DND-41 (cell line): ENCODE data around the gene ANKRD11.

ENCODE experiments used
- ATAC-seq: fragments of 200-7000 bp; cut with Tn5 transposase; 3 replicates; pipeline ENCODE4 v1.9.1; 2021; ENCODE audit warnings: low read depth; ENCODE audit not compliant: insufficient read depth
- DNase-seq: peaks from one replicate; pipeline ENCODE4 v3.0.0-alpha.2; 2020
- H2AFZ ChIP-seq: 2 replicates; pipeline ENCODE4 v1.6.0; 2012; ENCODE audit warnings: low read depth, low read length
- H3K27ac ChIP-seq: 2 replicates; pipeline ENCODE4 v1.5.1; 2012; ENCODE audit warnings: low read length, inconsistent platforms
- H3K27me3 ChIP-seq: fragments of 200-600 bp; sonication (generic); 2 replicates; pipeline ENCODE4 v1.6.0; 2012; ENCODE audit warnings: low read length, mild to moderate bottlenecking, inconsistent platforms; ENCODE audit not compliant: insufficient read depth, poor library complexity
- H3K36me3 ChIP-seq: 2 replicates; pipeline ENCODE4 v1.5.1; 2012; ENCODE audit warnings: low read length, inconsistent platforms; ENCODE audit not compliant: insufficient read depth
- H3K4me1 ChIP-seq: 2 replicates; pipeline ENCODE4 v1.5.1; 2012; ENCODE audit warnings: mild to moderate bottlenecking, low read length; ENCODE audit not compliant: insufficient read depth
- H3K4me2 ChIP-seq: 2 replicates; pipeline ENCODE4 v1.6.0; 2012; ENCODE audit warnings: mild to moderate bottlenecking, moderate library complexity, low read length, inconsistent platforms; ENCODE audit not compliant: insufficient read depth
- H3K4me3 ChIP-seq, 2 experiments: fragments of 200-600 bp in 1 of 2; shearing (Covaris generic) in 1 of 2; 2 replicates each; pipeline ENCODE4 v1.5.1; 2012 to 2016; ENCODE audit warnings: inconsistent platforms in 2 of 2, low read length in 2 of 2, mild to moderate bottlenecking in 2 of 2, low read depth in 1 of 2, moderate library complexity in 1 of 2
- H3K79me2 ChIP-seq: 2 replicates; pipeline ENCODE4 v1.6.0; 2012; ENCODE audit warnings: low read length, inconsistent platforms; ENCODE audit not compliant: insufficient read depth
- H3K9ac ChIP-seq: 2 replicates; pipeline ENCODE4 v1.6.0; 2012; ENCODE audit warnings: low read depth, mild to moderate bottlenecking, inconsistent platforms, low read length, moderate library complexity
- H3K9me3 ChIP-seq: 2 replicates; pipeline ENCODE4 v1.5.1; 2012; ENCODE audit warnings: low read length, moderate library complexity, mild to moderate bottlenecking, inconsistent platforms; ENCODE audit not compliant: insufficient read depth, severe bottlenecking
- H4K20me1 ChIP-seq: 2 replicates; pipeline ENCODE4 v1.6.0; 2012; ENCODE audit warnings: low read length; ENCODE audit not compliant: insufficient read depth
- EZH2 ChIP-seq: IDR thresholded peaks from 3 replicates; pipeline ENCODE4 v1.6.1; 2012; ENCODE audit warnings: borderline replicate concordance, low read depth, mild to moderate bottlenecking, moderate library complexity, low read length, inconsistent platforms; ENCODE audit not compliant: severe bottlenecking
- TF ChIP-seq, protein P1 (sequence below): IDR thresholded peaks from 2 replicates; pipeline ENCODE4 v1.5.1; 2012; ENCODE audit warnings: borderline replicate concordance, low read length, moderate library complexity, mild to moderate bottlenecking; ENCODE audit not compliant: poor library complexity, severe bottlenecking; ENCODE audit errors: extremely low read depth

The ANKRD11 gene

GRCh38 chr16:89312194-89312593, 178.2 kb downstream of the ANKRD11 start:
- no peaks in the 10 kb centered on the region for H3K9me3 ChIP-seq
- H3K36me3 ChIP-seq: peaks cover 90% of the 10 kb centered on the region
- no peak overlapping the region for H3K9ac ChIP-seq
- H3K27me3 ChIP-seq: no peaks in the 10 kb centered on the region
- H3K27ac ChIP-seq: no peak overlapping the region
- H2AFZ ChIP-seq: no peak overlapping the region
- H3K4me1 ChIP-seq: peaks cover 23% of the 10 kb centered on the region
- ATAC-seq (no peak), DNase-seq (no peak)
- H4K20me1 ChIP-seq: peaks cover 98% of the 10 kb centered on the region
- H3K79me2 ChIP-seq: peaks cover 100% of the 10 kb centered on the region
- no peak overlapping the region for H3K4me3 ChIP-seq
- TF ChIP-seq EZH2: no peak
- TF ChIP-seq, protein P1, sequence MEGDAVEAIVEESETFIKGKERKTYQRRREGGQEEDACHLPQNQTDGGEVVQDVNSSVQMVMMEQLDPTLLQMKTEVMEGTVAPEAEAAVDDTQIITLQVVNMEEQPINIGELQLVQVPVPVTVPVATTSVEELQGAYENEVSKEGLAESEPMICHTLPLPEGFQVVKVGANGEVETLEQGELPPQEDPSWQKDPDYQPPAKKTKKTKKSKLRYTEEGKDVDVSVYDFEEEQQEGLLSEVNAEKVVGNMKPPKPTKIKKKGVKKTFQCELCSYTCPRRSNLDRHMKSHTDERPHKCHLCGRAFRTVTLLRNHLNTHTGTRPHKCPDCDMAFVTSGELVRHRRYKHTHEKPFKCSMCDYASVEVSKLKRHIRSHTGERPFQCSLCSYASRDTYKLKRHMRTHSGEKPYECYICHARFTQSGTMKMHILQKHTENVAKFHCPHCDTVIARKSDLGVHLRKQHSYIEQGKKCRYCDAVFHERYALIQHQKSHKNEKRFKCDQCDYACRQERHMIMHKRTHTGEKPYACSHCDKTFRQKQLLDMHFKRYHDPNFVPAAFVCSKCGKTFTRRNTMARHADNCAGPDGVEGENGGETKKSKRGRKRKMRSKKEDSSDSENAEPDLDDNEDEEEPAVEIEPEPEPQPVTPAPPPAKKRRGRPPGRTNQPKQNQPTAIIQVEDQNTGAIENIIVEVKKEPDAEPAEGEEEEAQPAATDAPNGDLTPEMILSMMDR: no peak
- H3K4me2 ChIP-seq: no peak overlapping the region

- Histone ChIP-seq H3K9ac (no peak overlapping the region), H3K4me1 (peaks cover 17% of the 10 kb centered on the region), H3K4me2 (no peak overlapping the region), H3K79me2 (peaks cover 100% of the 10 kb centered on the region), H2AFZ (no peak overlapping the region), H3K36me3 (peaks cover 91% of the 10 kb centered on the region), H3K27ac (no peak overlapping the region), H3K4me3 (no peak overlapping the region), H4K20me1 (peaks cover 98% of the 10 kb centered on the region), H3K9me3 (no peaks in the 10 kb centered on the region), H3K27me3 (no peaks in the 10 kb centered on the region)
- no peak for TF ChIP-seq EZH2
- TF ChIP-seq, protein P1: no peak
- no peak for DNase-seq
- ATAC-seq: no peak
Measured at GRCh38 chr16:89311636-89312035, 178.7 kb downstream of the ANKRD11 start.

GRCh38 chr16:89309438-89310122, 180.8 kb downstream of the ANKRD11 start:
- H3K27me3 ChIP-seq: no peaks in the 10 kb centered on the region
- H3K36me3 ChIP-seq: peaks cover 86% of the 10 kb centered on the region
- no peaks in the 10 kb centered on the region for H3K9me3 ChIP-seq
- no peak overlapping the region for H3K4me2 ChIP-seq
- H3K4me3 ChIP-seq: no peak overlapping the region
- H3K4me1 ChIP-seq: no peaks in the 10 kb centered on the region
- DNase-seq (no peak), ATAC-seq (no peak)
- H4K20me1 ChIP-seq: peaks cover 88% of the 10 kb centered on the region
- TF ChIP-seq, protein P1: no peak
- TF ChIP-seq EZH2: no peak
- peaks cover 94% of the 10 kb centered on the region for H3K79me2 ChIP-seq
- H3K27ac ChIP-seq: no peak overlapping the region
- no peak overlapping the region for H2AFZ ChIP-seq
- no peak overlapping the region for H3K9ac ChIP-seq
